ENCODE results near the gene ADPRH.

GRCh38 chr3:119613872-119614271, 34.6 kb downstream of the ADPRH start:
- TF ChIP-seq POLR2A (IDR thresholded peaks at IDR 0.05; ENCODE audit: low read length) (no peak), GATA1 (IDR thresholded peaks at IDR 0.05; ENCODE audit: low read depth, low read length) (no peak)
